Measurements from ENCODE around the gene TIGD3.

Gene TIGD3

GRCh38 chr11:65355013-65355775, 643 bp downstream of the TIGD3 start:
- Histone ChIP-seq H3K9ac (ENCODE audit: low read length) (peak overlapping the region; percentile 59), H3K4me1 (ENCODE audit: control insufficient read depth, insufficient read depth, low read length) (peaks cover 16% of the 10 kb centered on the region), H3K9me3 (ENCODE audit: control insufficient read depth, low read length) (no peaks in the 10 kb centered on the region), H3K4me3 (ENCODE audit: low read length) (peak overlapping the region; percentile 81), H3K36me3 (ENCODE audit: control insufficient read depth, insufficient read depth, low read length, severe bottlenecking) (peaks cover 32% of the 10 kb centered on the region), H3K27me3 (replicated peaks; ENCODE audit: control insufficient read depth, insufficient read depth, low read length) (peaks cover 12% of the 10 kb centered on the region)
- DNase-seq (ENCODE audit: low read depth) = no peak

- no peaks in the 10 kb centered on the region for H3K9me3 ChIP-seq (ENCODE audit: control insufficient read depth, low read length)
- H3K9ac ChIP-seq (ENCODE audit: low read length) = peak overlapping the region; percentile 19
- H3K4me3 ChIP-seq (ENCODE audit: low read length) = peak overlapping the region; percentile 14
- H3K36me3 ChIP-seq (ENCODE audit: control insufficient read depth, insufficient read depth, low read length, severe bottlenecking) = peaks cover 25% of the 10 kb centered on the region
- peaks cover 12% of the 10 kb centered on the region for H3K27me3 ChIP-seq (replicated peaks; ENCODE audit: control insufficient read depth, insufficient read depth, low read length)
- H3K4me1 ChIP-seq (ENCODE audit: control insufficient read depth, insufficient read depth, low read length) = peaks cover 16% of the 10 kb centered on the region
- peak; percentile 6 for DNase-seq (ENCODE audit: low read depth)
These were observed 1.3 kb downstream of the TIGD3 start for GRCh38 chr11:65355776-65356393.

- DNase-seq (ENCODE audit: low read depth) = no peak
- H3K9ac ChIP-seq (ENCODE audit: low read length) = peak overlapping the region; percentile 19
- H3K9me3 ChIP-seq (ENCODE audit: control insufficient read depth, low read length) = no peaks in the 10 kb centered on the region
- peaks cover 16% of the 10 kb centered on the region for H3K4me1 ChIP-seq (ENCODE audit: control insufficient read depth, insufficient read depth, low read length)
- no peak overlapping the region for H3K4me3 ChIP-seq (ENCODE audit: low read length)
- H3K27me3 ChIP-seq (replicated peaks; ENCODE audit: control insufficient read depth, insufficient read depth, low read length) = peaks cover 12% of the 10 kb centered on the region
- H3K36me3 ChIP-seq (ENCODE audit: control insufficient read depth, insufficient read depth, low read length, severe bottlenecking) = peaks cover 19% of the 10 kb centered on the region
These were observed 1.9 kb downstream of the TIGD3 start for GRCh38 chr11:65356394-65356972.

GRCh38 chr11:65357856-65358356, 3.4 kb downstream of the TIGD3 start:
- H3K27me3 ChIP-seq (replicated peaks; ENCODE audit: control insufficient read depth, insufficient read depth, low read length) = peaks cover 12% of the 10 kb centered on the region
- H3K9me3 ChIP-seq (ENCODE audit: control insufficient read depth, low read length) = no peaks in the 10 kb centered on the region
- H3K4me1 ChIP-seq (ENCODE audit: control insufficient read depth, insufficient read depth, low read length) = peaks cover 16% of the 10 kb centered on the region
- no peak for DNase-seq (ENCODE audit: low read depth)
- no peak overlapping the region for H3K9ac ChIP-seq (ENCODE audit: low read length)
- peaks cover 6% of the 10 kb centered on the region for H3K36me3 ChIP-seq (ENCODE audit: control insufficient read depth, insufficient read depth, low read length, severe bottlenecking)
- no peak overlapping the region for H3K4me3 ChIP-seq (ENCODE audit: low read length)

GRCh38 chr11:65362320-65362931, 7.9 kb downstream of the TIGD3 start:
- no peak for DNase-seq (ENCODE audit: low read depth)
- no peaks in the 10 kb centered on the region for H3K9me3 ChIP-seq (ENCODE audit: control insufficient read depth, low read length)
- H3K27me3 ChIP-seq (replicated peaks; ENCODE audit: control insufficient read depth, insufficient read depth, low read length) = no peaks in the 10 kb centered on the region
- no peaks in the 10 kb centered on the region for H3K36me3 ChIP-seq (ENCODE audit: control insufficient read depth, insufficient read depth, low read length, severe bottlenecking)
- H3K9ac ChIP-seq (ENCODE audit: low read length) = no peak overlapping the region
- no peak overlapping the region for H3K4me3 ChIP-seq (ENCODE audit: low read length)
- H3K4me1 ChIP-seq (ENCODE audit: control insufficient read depth, insufficient read depth, low read length) = peaks cover 11% of the 10 kb centered on the region

- H3K27me3 ChIP-seq (replicated peaks; ENCODE audit: control insufficient read depth, insufficient read depth, low read length) = no peaks in the 10 kb centered on the region
- H3K4me1 ChIP-seq (ENCODE audit: control insufficient read depth, insufficient read depth, low read length) = peaks cover 6% of the 10 kb centered on the region
- H3K9ac ChIP-seq (ENCODE audit: low read length) = no peak overlapping the region
- no peaks in the 10 kb centered on the region for H3K36me3 ChIP-seq (ENCODE audit: control insufficient read depth, insufficient read depth, low read length, severe bottlenecking)
- no peaks in the 10 kb centered on the region for H3K9me3 ChIP-seq (ENCODE audit: control insufficient read depth, low read length)
- no peak for DNase-seq (ENCODE audit: low read depth)
- no peak overlapping the region for H3K4me3 ChIP-seq (ENCODE audit: low read length)
These were observed 8.4 kb downstream of the TIGD3 start for GRCh38 chr11:65362966-65363365.

- H3K9me3 ChIP-seq (ENCODE audit: control insufficient read depth, low read length) = no peaks in the 10 kb centered on the region
- H3K9ac ChIP-seq (ENCODE audit: low read length) = no peak overlapping the region
- DNase-seq (ENCODE audit: low read depth) = no peak
- H3K4me3 ChIP-seq (ENCODE audit: low read length) = no peak overlapping the region
- H3K36me3 ChIP-seq (ENCODE audit: control insufficient read depth, insufficient read depth, low read length, severe bottlenecking) = no peaks in the 10 kb centered on the region
- peaks cover 4% of the 10 kb centered on the region for H3K4me1 ChIP-seq (ENCODE audit: control insufficient read depth, insufficient read depth, low read length)
- no peaks in the 10 kb centered on the region for H3K27me3 ChIP-seq (replicated peaks; ENCODE audit: control insufficient read depth, insufficient read depth, low read length)
These were observed 9.2 kb downstream of the TIGD3 start for GRCh38 chr11:65363770-65364169.

- Histone ChIP-seq H3K9me3 (ENCODE audit: control insufficient read depth, low read length) (no peaks in the 10 kb centered on the region), H3K4me1 (ENCODE audit: control insufficient read depth, insufficient read depth, low read length) (peaks cover 12% of the 10 kb centered on the region), H3K27me3 (replicated peaks; ENCODE audit: control insufficient read depth, insufficient read depth, low read length) (no peaks in the 10 kb centered on the region), H3K36me3 (ENCODE audit: control insufficient read depth, insufficient read depth, low read length, severe bottlenecking) (no peaks in the 10 kb centered on the region), H3K9ac (ENCODE audit: low read length) (peak overlapping the region; percentile 18), H3K4me3 (ENCODE audit: low read length) (no peak overlapping the region)
- peak; percentile 89 for DNase-seq (ENCODE audit: low read depth)
These were observed 11.8 kb downstream of the TIGD3 start for GRCh38 chr11:65366340-65366773.

- Histone ChIP-seq H3K9ac (ENCODE audit: low read length) (peak overlapping the region; percentile 32), H3K4me3 (ENCODE audit: low read length) (no peak overlapping the region), H3K36me3 (ENCODE audit: control insufficient read depth, insufficient read depth, low read length, severe bottlenecking) (no peaks in the 10 kb centered on the region), H3K4me1 (ENCODE audit: control insufficient read depth, insufficient read depth, low read length) (peaks cover 10% of the 10 kb centered on the region), H3K9me3 (ENCODE audit: control insufficient read depth, low read length) (no peaks in the 10 kb centered on the region), H3K27me3 (replicated peaks; ENCODE audit: control insufficient read depth, insufficient read depth, low read length) (no peaks in the 10 kb centered on the region)
- no peak for DNase-seq (ENCODE audit: low read depth)
These were observed 16.1 kb downstream of the TIGD3 start for GRCh38 chr11:65370659-65371049.

- H3K9me3 ChIP-seq (ENCODE audit: control insufficient read depth, low read length) = no peaks in the 10 kb centered on the region
- peaks cover 10% of the 10 kb centered on the region for H3K4me1 ChIP-seq (ENCODE audit: control insufficient read depth, insufficient read depth, low read length)
- H3K9ac ChIP-seq (ENCODE audit: low read length) = no peak overlapping the region
- H3K4me3 ChIP-seq (ENCODE audit: low read length) = no peak overlapping the region
- no peak for DNase-seq (ENCODE audit: low read depth)
- no peaks in the 10 kb centered on the region for H3K36me3 ChIP-seq (ENCODE audit: control insufficient read depth, insufficient read depth, low read length, severe bottlenecking)
- H3K27me3 ChIP-seq (replicated peaks; ENCODE audit: control insufficient read depth, insufficient read depth, low read length) = no peaks in the 10 kb centered on the region
These were observed 19.5 kb downstream of the TIGD3 start for GRCh38 chr11:65373839-65374580.

All from adipocyte (in vitro differentiated cells).